ENCODE results near the gene SF3A1.

The SF3A1 gene

DNA sequence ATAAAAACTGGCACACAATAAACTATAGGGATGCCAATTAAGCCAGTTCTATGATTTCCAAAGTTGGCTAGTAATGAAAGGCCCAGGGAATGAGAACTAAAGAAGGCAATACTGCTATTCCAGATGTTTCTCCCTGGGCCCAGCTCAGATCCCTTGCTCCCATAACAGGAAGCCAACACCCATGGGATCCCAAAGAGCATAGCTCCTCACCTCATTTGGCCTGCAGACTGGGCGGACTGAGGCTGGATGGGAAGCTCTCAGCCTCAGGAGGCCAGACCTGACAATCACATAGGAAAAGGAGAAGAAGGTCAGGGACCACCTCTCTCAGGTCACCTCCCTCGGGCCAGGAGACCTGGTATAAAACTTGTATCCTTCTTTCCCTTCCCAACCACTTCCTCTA lies 35.2 kb downstream of the SF3A1 start:
- DNase-seq = no peak

DNA sequence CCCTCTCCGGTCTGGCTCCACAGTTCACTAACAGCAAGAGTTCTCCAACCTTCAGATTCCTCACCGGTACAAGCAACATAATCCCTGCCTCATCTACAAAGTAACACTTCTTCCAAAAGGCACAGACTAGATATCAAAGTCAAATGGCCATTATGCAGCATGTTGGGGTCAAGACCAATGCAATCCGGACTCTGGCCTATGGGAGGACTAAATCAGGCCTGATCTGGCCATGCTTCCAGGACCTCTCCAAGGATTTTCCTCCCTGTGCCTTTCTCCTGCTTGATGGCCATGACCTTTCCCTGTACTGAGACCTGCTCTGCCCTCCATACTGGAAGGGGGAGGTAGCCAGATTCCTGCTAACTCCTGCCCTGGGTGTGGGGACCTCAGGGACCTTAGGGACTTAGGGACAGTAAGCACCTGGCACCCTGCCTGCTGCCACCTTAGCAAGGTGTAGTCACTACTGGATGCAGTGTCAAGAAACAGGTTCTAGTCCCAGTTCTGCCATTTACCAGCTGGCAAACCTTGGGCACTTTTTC lies 36.6 kb downstream of the SF3A1 start:
- no peak for DNase-seq

DNA sequence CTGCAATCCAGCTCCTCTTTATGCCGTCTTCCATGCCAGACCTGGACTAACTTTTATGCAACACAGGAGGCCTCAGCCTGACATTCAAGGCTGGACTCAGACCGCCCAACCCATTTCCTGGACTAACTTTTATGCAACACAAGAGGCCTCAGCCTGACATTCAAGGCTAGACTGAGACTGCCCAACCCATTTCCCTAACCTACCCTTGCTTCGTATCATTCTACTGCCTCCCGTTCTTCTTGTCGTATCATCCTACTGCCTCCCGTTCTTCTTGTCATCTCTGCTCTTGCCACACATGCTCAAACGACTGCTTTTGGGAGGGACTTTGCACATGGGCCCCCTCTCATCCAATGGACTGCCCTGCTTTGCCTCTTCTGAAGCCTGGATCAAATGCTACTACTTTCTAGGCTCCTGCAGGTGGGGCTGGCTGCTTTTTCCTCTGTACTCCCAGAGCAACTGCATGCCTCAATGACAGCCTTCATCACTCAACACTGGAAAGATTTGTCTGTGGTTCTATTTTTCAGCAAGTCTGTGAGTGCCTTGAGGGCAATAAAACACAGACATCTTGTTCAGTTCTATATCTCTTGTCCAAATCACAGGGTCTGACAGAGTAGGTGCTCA lies 37.8 kb downstream of the SF3A1 start:
- no peak for DNase-seq

DNA sequence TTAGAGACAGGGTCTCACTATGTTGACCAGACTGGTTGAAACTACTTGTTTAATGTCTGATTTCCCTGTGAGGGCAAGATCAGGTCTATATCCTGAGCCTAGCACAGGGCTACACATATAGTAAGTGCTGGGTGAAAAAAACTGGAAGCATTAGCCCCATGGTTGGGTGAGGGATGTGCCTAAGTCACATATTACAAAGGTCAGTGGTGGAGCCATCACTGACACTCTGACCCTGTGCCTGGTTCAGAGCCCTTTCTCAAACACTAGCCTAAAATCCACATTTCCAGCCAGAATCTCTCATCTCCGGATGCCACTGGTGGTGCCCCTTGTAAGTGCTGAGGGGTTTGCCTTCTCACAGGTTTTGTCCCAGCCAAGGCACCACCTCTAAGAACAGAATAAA lies 38.9 kb downstream of the SF3A1 start:
- no peak for DNase-seq

DNA sequence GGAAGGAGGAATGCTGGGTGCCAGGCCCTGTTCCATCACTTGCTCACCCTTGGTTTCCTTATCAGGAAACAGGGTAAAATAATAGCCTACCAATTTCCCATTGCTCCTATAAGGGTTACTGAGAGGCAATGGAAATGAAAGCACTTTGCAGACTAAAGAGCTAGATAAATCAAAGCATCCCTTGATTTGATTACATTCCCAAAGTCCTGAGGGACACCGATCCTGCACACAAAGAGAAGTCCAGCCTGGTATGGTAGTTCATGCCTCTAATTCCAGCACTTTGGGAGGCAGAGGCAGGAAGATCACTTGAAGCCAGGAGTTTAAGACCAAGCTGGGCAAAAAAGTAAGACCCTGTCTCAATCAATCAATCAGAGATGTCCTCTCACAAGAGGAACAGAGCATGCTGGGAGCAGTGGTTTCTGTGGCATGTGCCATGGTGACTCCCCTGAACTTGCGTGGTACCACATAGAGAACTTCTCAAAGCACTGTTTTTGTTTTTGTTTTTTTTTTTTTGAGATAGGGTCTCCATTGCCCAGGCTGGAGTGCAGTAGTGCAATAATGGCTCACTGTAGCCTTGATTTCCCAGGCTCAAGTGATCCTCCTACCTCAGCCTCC lies 40.6 kb downstream of the SF3A1 start:
- no peak for DNase-seq

DNA sequence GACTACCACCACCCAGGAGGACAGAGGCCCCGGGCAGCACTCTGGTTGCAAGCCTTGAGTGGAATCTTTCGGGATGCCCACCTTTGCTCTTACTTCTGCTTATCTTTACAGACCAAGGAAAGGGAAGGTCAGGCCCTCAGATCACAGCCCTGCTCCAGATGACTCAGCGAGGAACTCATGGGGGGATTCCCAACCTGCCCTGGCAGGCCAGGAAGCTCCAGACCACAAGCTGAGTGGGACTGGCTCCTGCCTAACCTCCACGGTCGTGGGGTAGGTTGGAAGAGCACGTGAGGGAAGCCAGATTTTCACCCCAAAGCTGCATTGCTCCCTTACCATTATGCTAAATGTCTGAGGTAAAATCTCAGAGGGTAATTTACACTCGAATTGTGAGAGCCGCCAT lies 41.8 kb downstream of the SF3A1 start:
- no peak for DNase-seq

DNA sequence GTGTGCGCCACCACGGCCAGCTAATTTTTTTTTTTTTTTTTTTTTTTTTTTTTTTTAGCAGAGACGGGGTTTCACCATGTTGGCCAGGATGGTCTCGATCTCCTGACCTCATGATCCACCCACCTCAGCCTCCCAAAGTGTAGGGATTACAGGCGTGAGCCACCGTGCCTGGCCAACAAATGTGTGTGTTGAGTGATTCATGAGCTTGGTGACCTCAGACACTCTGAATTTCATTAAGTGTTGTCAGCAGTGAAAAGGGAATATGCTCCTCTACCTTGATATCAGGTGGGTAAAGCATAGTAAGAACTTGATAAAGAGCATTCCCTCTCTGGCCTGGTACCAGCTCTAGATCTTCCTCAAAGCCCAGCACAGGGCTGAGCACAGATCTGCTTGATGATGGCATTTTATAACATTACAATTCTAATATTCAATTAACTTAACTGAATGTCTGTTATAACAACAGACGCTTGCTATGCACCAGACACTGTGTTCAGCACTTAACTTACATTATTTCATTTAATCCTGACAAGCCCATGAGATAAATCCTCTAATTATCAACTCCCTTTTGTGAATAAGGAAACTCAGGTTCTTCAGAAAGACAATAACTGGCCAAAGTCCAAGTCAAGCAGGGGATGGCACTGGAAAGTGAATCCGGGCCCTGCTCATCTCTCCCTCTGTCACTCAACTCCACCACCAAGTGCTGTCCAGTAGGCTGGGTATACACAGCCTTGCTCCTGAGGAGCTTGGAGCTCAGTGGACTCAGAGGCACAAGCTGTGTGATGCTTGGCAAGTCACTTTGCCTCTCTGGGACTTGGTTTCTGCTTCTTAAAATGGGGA lies 42.9 kb downstream of the SF3A1 start:
- DNase-seq = no peak

DNA sequence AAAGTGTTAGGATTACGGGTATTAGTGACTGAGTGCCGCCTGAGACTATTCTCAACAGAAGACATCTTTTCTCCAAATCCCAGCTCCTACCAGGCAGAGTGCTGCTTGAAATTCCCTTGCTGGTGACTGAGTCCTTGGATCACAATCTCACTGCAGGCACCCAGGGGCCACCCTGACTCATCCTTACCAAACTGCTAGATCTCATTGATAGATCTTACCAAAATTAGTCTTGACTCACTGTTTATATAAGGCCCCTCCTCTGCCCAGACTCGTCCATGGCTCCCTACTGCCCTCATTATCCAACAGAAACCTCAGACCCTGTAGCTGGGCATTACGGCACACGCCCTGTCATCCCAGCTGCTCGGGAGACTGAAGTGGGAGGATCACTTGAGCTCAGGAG lies 44.6 kb downstream of the SF3A1 start:
- DNase-seq = peak; percentile 14

DNA sequence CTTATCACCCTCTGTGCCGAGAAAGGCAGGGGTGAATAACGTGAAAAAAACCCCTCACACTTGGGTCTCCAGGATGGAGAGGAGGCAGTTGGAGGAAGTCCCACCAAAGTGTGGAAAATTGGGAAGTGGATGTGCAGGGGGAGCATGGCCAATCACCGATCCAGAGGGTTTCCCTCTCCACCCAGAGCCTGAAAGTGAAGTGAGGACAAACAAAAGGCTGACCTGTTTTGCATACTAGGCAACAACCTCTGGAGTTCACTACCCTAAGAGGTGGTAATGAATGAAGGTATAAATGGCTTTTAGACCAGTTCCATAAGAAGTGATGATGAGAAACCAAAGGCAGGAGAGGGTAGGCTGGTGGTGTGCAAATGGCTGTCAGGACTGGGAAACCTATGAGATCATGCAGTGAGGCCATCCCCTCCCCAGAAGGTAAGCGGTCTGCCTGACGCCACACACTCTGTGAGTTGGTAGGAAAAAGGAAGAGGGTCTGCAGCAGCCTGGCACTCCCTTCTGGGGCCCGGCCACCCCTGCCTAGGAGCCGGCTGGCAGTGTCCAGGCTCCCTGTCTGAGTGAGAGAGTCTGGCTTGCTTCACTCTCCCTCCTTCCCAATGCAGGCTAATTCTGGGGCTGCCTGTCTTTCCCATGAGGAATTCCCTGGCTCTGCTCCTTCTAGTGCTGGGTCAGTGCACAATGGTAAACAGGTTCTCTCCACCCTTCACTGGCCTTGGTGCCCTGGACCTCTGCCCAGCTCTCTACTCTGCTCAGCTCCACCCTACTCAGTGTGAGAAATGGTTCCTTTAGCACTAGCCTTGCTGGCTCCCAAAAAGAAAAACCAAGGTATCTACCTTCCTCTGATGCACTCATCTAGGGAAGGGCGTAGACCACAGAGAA lies 45.6 kb downstream of the SF3A1 start:
- no peak for DNase-seq

DNA sequence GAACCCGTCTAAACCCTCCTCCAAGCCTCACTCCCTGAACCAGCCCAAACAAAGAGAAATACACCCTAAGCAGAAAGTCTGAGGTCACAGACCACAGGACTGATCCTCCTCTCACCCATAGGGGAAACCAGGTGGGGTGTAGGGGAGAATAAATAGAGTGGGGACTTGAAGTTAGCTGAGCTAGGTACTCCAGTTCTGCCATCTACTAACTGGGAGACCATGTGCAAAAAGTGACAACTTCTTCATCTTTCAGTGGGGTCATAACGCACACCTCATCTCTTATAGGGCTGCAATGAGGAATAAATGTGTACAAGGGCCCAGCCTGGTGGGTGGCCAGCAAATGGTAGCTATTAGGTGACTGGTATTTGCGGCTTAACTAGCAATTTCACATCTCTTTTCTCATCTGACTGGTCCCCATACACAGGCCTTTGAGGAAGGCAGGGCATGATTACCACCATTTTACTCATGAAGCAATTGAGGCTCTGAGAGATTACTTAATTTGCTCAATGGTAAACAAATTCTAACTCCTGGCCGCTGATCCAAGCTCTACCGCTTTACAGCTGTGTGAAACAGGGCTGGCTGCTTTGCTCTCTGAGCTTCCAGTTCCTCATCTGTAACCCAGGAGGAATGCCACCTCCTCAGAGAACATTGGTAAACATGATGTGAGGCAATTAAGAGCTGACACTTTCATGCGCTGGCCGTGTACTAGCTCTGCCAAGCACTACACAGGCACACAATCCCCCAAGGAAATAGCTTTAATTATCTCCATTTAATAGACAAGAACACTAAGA lies 46.5 kb downstream of the SF3A1 start:
- peak; percentile 66 for DNase-seq

DNA sequence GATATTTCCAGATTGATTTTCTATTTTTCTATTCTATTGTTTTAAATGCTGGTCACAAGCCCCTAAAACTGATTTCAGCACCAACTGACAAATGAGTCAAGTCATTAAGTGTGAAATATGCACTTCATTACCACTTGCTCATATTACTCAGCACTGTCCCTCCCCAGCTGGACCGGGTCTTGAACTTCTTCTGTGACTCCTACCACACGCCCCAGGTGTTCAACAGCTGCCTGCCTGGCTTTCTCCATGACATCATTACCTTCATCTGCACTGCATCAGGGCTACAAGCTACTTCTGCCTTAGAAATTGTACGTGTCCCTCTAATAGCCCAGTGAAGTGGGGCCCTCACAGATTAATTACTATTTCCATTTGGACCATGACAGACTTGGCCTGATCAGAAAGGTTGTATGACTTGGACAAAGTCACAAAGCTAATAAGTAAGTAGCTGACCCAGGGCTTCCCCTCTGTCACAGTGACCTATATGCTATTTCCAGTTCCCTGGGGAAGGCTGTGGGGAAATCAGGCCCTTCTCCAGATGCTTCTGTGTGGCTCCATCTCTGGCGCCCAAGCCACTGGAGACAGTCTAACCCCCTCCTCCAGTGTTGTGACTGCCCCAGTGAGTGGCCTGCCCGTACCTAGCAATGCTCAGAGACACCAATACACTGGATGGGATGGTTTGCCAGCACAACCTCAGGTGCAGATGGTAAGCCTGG lies 48.0 kb downstream of the SF3A1 start:
- DNase-seq = no peak

DNA sequence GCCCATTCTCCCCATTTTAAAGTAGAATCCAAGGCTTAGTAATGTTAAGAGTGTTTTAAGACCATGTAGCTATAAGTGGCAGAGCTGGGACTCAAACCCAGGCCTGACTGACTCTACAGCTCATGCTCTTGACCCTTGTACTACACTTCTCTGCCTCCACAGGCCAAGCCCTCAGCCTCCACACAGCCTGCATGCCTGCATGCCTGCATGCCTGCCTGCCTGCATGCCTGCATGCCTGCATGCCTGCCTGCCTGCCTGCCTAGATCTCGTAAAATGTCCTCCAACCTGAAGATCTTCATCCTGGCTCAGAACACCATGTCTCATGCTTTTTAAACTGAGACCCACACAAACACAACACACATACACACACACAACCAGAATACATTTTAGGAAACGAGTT lies 48.6 kb downstream of the SF3A1 start:
- DNase-seq = no peak

DNA sequence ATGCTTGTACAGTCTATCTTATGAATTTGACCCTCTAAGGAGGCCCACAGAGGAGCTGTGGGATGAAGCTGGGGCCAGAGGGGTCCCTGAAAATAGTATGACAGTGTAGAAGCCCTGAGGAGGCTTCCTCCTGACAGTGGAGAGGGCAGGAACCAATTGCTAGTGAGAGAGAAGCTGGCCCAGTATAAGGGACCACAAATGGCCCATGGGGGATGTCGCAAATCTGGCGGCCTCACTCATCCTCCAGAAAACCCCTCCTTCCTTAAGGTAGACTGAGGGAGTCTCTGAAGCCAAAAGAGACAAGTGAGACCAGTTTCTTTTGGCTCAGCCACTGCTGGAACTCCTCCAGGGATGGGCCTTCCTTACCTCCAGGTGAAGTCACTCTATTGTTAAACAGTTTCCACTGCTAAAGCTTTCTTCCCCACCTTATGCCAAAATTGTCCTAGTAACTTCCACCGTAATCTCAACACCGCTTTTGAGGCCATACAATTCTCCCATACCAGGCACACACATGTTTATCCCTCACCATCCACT lies 49.6 kb downstream of the SF3A1 start:
- DNase-seq = no peak

DNA sequence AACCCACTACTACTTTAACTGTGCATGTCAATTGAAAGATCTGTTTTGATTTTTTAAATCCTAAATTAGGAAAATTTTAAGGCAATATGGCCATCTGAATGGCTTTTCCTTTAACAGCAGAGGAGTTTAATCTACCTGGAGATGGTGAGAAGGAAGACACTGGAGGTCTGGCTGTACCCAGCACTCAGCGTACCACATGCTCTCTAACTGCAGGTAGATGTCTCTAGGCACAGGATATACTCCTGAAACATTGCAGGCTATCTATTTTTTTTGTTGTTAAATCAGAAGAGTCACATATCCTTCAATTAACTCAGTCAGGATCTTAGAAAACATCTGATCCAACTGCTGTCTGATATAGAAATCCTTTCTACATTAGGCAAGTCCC lies 50.1 kb downstream of the SF3A1 start:
- DNase-seq = no peak

DNA sequence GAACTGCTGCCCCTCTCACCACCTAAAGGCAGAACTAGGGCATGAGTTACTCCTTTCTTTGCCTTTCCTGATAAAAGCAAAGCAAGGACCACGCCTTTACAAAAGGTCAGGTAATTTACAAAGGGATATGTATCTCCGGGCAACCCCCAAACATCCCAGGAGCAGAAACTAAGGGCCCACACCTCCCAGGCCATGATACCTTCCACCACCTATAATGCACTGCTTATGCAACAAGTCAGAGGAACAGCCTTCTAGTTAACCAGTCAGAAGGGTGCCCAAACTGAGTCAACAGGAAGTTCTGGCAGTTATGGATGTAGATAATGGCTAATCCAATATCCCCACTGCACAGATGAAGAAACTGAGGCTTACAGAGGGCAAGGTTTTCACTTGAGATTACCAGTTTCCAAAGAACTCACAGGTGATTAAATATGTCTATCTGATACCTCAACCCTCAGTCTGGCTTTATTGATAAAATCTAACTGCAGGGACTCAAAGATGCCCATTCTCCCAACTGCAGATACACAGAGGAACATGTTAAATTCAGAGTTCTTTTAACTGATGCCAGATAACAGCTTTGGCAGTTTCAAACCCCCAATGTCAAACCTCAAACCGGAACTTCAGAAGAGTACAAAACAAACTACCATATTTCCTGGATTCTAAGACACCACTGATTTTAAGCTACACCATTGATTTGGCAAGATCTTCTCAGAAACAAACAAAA lies 50.6 kb downstream of the SF3A1 start:
- no peak for DNase-seq

DNA sequence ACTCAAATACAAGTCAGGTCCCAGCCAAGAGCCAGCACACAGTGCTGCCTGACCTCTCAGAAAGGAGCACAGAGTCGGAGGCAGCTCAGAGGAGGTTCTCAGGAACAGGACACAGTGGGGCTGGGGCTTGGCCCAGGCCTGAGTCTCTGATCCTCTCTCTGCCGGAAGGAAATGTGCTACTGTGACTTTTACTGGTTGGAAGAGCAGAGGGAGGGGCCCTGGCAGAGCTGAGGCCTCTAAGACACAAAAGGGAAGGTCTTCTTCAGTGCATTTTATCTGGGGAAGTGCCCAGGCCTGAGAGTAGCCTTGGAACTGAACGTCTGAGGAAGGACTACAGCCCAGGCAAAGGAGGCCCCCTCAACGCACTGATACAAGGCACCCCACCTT lies 51.2 kb downstream of the SF3A1 start:
- DNase-seq = no peak

DNA sequence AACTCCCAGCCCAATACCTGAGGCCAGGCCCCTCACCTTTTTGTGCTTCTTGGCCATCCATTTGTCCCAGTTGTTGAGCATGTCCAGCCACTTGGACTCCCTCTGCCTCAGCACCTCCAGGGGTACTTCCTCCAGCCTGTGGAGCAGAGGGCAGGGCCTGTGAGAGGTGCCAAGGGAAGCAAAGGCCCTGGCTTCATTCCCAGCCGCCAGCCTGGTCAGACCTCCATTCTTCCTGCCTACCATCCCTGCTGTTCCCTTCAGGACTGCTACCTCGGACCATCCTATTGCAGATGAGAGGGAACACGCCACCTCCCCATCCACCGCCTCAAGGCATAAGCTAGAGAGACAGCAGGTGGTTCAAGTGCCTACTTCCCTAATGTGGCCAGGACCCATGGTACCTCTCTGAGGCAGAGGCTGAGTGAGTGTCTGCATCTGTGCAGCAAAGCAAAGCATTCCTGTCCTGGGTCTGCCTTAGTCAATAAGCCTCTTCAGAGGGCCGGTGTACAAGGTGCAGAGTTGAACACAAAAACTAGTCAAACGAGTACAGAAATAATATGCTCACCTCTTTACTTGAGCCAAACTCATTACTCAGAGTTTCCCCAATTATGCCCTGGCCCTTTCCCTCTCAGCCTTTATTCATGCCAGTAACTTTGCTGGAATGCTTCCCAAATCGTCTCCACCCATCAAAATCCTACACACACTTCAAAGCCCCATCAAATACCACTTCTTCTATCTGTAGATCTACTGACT lies 52.0 kb downstream of the SF3A1 start:
- DNase-seq = peak; percentile 46

DNA sequence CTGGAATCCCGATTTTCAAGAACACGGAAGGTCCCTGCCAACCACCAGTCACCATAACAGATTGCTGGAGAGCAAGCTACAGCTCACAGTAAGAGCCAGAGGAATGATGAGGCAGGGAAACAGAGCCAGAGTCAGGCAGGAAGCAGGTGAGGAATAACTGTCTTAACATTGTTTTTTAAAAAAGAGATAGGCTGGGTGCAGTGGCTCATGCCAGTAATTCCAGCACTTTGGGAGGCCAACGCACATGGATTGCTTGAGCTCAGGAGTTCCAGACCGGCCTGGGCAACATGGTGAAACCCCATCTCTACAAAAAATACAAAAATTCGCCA lies 53.9 kb downstream of the SF3A1 start:
- DNase-seq = no peak

DNA sequence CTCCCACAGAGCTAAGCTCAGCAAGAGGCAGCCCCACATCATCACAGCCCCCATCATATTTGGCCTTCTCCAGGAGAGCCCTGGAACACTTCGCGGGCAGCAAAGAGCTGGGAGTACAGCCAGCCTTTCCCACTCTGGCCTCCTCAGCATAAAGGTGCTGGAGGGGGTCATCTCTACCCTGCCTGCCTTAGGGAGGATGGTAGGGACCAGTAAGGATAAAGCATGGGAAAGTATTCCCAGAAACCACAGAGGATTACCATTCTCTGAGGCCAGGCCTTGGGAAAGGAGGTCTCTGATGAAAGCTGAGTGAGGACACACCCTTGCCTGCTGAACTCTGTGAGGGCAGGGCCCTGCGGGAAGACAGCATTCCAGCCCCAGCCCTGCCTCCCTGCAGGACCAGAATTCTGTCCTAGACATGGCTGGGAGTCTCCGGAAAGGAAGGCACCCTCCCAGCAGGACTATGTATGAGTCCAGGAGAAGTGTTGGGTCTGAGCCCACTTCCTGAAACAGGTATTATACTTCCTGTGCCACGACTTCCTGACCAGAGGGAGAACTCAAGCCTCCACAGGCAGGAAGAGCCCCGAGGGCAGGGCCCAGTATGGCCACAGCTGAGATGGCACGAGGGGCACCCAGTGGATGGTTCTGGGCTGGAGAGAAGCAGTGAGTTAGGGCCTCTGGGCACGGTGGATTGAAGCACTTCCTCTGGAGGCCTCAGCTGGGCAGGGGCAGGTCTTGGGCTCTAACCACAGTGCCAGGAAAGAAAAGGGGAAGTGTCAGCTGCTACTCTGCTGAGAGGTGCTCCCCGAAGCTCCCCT lies 54.5 kb downstream of the SF3A1 start:
- DNase-seq = no peak
